Activated CD8-positive, alpha-beta memory T cell treated with anti-CD3 and anti-CD28 coated beads for 24 hours (primary cell): ENCODE results near the gene FBXL13.
"Not testable (repeated sequence)": the region's sequence is repeated elsewhere in the genome, so short reads cannot be mapped to it uniquely, and the experiment has no call there.

Experiments
- DNase-seq: peaks from one replicate; pipeline ENCODE4 v3.0.0-alpha.2; 2020

FBXL13 gene

DNA sequence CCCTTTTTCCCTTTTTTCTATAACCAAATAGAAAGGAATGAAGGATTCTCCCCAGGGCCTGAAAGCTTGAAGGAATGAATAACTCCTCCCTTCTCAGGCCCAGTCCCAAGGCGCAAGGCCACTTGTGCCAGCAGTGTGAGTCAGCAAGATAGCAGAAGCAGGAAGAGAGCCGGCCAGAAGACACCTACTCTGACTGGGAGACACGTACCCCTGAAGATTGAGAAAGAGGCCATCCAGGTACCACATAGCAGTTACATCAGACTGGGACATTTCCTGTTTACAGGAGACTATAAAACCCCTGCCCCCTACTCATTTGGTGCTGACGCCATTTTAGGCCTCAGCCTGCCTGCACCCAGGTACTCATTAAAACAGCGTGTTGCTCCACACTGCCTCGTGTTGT, 96.3 kb downstream of the FBXL13 start:
- DNase-seq, result no peak

DNA sequence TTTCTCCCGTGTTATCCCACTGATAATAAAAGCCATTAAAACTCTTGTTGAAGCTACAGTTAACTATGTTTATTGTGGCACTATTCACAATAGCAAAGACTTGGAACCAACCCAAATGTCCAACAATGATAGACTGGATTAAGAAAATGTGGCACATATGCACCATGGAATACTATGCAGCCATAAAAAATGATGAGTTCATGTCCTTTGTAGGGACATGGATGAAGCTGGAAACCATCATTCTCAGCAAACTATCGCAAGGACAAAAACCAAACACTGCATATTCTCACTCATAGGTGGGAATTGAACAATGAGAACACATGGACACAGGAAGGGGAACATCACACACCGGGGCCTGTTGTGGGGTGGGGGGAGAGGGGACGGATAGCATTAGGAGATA, 97.0 kb downstream of the FBXL13 start:
- DNase-seq, result not testable (repeated sequence)

DNA sequence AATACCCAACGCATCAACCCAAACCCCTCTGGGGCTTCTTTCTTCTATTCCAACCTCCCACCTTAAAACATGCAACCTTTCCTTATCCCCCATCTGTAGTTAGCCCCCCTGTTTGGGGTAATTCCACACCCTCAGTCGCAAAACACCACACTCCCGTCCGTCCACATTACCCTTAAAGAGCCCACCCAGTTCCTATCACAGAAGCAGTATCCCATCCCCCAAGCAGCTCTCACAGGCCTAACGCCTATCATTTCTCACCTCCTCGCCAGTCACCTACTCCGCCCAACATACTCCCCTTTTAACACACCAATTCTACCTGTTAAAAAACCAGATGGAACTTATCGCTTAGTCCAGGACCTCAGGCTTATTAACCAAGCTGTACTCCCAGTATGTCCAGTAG, 98.1 kb downstream of the FBXL13 start:
- no peak for DNase-seq

DNA sequence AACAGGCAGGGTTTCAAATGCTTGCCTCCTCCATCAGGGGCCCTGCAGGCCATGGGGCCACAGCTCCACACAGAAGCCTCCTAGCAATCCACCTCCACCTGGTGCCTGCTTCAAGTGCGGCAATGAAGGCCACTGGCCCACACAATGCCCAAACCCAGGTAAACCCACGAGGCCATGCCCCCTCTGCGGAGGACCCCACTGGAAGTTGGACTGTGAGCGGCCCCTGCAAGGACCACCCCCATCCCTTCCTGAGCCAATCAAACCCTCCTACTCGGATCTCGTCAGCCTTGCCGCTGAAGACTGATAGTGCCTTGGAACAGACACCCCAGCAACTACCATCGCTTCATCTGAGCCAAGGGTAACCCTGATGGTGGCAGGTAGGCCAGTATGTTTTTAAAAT, 98.7 kb downstream of the FBXL13 start:
- DNase-seq, result no peak

DNA sequence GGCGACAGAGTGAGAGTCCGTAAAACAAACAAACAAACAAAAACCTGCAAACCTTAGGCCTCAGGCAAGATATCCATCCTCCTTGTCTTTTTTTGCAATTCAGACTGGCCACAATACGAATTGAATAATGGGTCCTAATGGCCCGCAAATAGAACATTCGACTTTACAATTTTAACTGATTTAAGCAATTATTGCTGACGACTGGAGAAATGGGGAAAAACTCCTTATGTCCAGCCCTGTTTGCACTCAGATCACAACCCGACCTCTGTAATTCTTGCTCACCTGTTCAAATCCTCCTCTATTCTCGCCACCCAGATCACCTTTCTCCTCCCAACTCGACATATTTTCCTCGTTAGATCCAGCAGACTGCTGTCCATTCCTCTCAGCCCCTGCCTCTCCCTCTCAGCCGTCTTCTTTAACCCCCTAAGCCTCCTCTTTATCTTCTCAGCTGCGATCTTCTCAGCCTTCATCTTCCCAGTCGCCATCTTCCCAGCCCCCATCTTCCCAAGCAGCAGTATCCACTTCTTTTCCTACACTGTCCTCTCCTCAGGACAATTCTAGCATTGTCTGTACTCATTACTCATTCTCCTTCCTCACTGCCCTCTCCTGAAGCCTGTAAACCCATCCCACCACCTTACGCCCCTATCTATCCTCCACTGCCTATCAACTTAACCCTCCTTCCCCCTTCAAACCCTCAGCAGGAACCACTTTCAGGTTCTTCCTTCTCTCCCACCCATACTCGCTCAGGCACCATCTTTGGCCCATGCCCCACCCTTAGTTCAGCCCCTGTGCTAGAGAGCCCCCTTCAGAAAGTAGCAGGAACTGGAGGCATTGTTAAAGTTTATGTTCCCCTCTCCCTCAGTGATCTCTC, 100.0 kb downstream of the FBXL13 start:
- no peak for DNase-seq

DNA sequence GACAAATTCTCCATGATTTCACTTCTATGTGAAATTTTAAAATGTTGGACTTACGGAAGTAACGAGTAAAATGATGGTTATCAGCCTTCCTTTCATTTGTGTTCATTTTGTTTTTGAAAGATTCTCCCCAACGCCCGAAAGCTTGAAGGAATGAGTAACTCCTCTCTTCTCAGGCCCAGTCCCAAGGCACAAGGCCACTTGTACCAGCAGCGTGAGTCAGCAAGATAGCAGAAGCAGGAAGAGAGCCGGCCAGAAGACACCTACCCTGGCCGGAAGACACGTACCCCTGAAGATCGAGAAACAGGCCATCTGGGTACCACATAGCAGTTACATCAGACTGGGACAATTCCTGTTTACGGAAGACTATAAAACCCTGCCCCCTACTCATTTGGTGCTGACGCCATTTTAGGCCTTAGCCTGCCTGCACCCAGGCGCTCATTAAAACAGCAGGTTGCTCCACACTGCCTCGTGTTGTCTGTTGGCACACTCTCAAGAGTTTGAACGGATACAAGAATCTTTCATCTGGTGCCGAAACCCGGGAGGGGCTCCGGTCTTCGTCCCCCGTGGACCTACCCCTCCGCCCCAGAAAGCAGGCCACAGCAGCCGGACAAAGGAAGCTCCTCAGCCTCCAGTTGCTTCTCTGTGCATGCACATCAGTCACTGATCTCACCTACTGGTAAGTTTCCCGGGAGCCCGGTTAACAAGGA, 101.3 kb downstream of the FBXL13 start:
- no peak for DNase-seq

DNA sequence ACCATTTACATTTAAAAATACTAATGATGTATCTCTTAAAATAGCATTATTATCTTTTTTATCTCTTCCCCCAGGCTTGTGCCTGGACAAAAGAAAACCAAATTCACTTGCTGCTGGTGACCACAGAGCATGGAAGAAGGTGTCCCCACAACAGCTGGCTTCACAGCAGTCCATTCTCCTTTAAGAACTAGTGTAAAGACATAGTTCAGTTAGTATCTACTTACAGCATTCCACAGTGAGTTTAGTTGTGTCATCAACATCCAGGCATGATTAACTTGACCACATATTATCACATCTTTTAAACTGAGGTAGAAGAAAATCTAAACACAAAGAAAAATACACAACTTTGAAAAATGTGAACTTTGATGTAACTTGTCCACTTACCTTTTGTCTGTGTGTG, 106.8 kb downstream of the FBXL13 start:
- no peak for DNase-seq

DNA sequence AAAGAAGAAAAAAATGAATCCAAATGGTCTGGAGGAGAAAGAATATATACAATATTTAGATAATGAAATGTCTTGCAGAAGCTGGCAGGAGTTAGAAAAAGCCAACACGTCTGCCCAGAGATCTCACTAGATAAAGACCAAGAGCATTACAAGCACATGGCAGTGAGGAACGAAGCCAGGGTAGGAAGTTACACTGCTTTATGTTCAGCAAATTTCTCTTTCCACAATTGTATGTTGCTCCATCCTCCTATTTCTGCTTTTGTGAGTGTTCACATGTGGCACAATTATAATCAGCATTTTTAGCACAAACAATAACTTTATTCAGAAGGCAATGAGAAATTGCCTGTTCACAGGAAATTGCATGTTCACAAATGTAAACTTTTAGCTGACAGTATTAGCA, 108.1 kb downstream of the FBXL13 start:
- DNase-seq, result no peak

DNA sequence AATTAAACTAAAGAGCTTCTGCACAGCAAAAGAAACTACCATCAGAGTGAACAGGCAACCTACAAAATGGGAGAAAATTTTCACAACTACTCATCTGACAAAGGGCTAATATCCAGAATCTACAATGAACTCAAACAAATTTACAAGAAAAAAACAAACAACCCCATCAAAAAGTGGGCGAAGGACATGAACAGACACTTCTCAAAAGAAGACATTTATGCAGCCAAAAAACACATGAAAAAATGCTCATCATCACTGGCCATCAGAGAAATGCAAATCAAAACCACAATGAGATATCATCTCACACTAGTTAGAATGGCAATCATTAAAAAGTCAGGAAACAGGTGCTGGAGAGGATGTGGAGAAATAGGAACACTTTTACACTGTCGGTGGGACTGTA, 112.6 kb downstream of the FBXL13 start:
- DNase-seq, result not testable (repeated sequence)

DNA sequence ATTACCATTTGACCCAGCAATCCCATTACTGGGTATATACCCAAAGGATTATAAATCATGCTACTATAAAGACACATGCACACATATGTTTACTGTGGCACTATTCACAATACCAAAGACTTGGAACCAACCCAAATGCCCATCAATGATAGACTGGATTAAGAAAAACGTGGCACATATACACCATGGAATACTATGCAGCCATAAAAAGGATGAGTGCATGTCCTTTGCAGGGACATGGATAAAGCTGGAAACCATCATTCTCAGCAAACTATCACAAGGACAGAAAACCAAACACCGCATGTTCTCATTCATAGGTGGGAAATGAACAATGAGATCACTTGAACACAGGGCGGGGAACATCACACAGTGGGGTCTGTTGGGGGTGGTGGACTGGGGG, 116.6 kb downstream of the FBXL13 start:
- not testable (repeated sequence) for DNase-seq

DNA sequence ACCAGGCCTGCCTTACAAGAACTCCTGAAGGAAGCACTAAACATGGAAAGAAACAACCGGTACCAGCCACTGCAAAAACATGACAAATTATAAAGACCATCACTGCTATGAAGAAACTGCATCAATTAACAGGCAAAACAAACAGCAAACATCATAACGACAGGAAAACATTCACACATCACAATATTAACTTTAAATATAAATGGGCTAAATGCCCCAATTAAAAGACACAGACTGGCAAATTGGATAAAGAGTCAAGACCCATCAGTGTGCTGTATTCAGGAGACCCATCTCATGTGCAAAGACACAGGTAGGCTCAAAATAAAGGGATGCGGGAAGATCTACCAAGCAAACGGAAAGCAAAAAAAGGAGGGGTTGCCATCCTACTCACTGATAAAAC, 120.2 kb downstream of the FBXL13 start:
- not testable (repeated sequence) for DNase-seq

DNA sequence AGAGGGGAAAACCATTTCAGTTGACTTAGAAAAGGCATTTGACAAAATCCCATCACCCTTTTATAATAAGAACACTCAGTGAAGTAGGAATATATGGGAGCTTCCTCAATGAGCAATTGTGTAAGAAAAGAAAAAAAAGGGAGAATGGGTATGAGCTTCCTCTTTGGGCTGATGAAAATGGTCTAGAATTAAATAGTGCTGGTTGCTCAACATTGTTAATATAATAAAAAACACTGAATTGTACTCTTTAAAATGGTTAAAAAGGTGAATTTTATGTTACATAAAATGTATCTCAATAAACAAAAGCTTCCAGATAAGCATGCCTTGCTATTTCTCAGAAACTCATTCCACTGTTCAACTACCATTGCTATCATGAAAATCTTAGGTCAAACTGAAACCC, 121.2 kb downstream of the FBXL13 start:
- DNase-seq, result no peak

DNA sequence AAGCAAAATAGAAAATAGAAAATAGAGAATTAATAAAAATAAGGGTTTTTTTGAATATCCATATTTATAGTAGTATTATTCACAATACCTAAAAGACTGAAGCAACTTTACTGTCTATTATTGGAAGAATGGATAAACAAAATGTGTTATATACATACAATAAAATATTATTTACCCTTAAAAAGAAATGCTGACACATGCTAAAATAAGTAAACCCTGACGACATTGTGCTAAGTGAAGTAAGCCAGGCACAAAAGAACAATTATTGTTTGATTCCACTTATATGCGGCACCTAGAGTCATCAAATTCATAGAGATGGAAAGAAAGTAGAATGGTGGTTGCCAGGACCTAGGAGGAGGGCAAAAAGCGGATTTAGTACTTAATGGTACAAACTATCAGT, 122.8 kb downstream of the FBXL13 start:
- no peak for DNase-seq

DNA sequence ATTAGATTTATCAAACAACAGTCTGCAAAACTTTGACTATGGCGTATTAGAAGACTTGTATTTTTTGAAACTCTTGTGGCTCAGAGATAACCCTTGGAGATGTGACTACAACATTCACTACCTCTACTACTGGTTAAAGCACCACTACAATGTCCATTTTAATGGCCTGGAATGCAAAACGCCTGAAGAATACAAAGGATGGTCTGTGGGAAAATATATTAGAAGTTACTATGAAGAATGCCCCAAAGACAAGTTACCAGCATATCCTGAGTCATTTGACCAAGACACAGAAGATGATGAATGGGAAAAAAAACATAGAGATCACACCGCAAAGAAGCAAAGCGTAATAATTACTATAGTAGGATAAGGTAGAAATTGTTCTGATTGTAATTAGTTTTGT, 130.4 kb downstream of the FBXL13 start:
- DNase-seq, result no peak

DNA sequence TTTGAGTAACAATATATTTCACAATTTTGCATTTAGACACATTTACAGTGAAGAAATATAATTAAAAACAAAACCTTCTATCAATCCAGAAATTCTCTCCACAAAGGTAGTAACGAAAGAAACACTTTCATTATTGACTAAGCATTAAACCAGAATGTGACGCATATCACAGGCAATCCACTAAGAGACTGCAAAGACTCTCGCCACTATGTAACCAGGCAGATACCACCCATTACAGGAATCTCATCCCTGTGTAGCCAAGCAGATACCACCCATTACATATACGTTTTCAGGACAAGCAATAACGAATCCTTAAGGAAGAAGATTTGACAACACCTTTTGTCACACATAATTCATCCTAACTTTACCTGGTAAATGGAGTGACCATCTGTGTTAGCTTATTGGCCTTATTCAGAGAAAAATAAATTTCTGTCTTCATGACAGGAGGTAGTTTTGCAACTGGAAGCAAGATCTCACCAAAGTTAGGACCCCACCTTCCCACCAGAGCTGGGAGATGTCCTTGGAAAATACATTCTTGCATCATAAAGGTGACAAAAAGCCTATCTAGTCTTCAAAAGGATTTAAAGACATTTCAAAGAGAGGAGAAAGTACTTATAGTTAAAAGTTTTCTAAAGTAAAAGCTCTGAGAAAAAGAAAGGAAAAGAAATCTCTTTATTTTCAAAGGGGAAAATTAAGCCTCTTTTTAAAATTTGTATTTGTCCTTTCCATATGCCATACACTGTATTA, 131.0 kb downstream of the FBXL13 start:
- no peak for DNase-seq

DNA sequence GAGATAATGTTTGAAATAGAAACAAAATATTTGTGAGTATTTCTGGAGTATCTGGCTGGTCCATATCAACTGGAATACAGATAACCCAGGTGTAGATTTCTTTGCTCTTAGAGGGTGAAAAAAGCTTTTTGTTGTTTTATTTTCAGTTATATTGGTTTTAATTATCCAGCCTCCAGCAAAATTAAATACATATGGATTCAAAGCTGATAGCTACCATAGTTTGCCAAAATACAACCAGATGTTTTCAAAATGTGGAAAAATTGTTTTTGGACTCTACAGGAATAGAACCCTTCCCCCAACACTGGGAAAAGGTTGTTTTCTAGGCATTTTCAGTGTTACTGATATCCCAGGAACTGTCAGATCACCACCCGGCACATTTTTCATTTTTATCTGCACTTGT, 131.7 kb downstream of the FBXL13 start:
- DNase-seq, result no peak

DNA sequence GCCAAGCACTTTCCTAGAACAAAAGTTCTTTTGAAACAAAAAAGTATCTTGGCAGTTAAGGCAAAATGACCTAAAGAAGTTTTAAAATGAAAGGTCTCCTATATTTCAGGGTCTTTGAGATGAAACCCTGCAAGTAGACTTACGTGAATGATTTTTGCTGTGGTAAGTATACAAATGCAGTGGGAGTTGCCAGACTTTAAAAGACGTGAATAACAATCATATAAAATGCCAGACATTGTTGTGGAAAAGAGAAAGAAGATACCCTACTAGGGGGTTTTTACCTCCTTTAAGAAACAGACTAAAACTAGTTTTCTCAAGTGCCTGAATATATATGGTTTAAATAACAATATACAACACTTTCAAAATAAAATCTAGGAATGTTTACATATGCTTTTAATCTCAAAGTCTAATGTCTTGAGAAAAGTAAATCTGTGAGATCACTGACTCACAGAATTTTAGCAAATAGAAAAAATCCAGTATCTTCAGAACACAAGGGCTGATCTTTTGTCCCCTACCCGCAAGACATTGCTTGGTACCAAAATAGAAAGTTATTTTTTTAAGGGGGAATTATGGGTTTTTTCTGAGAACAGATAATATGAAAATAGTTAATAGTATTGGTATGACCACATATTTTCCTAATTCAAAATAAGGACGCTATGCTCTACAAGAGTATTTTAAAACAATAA, 132.3 kb downstream of the FBXL13 start:
- no peak for DNase-seq

DNA sequence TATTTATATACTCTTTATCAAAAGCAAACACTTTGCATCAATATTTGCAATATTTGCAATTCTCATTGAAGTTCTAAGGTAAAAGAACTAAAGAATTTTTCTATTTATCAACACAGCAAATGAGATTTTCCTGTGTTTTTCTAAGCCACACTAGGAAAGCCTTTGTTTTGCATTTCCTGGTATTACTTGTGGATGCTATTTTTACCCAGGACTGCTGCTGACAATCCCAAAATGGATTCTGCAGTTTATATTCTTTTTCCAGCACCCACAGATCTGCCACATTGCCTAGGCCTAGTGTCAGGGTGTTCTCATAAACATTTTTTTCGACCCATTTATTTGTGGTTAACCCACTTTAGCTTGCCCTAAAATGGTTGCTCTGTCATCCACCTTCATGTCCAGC, 135.9 kb downstream of the FBXL13 start:
- DNase-seq, result no peak

DNA sequence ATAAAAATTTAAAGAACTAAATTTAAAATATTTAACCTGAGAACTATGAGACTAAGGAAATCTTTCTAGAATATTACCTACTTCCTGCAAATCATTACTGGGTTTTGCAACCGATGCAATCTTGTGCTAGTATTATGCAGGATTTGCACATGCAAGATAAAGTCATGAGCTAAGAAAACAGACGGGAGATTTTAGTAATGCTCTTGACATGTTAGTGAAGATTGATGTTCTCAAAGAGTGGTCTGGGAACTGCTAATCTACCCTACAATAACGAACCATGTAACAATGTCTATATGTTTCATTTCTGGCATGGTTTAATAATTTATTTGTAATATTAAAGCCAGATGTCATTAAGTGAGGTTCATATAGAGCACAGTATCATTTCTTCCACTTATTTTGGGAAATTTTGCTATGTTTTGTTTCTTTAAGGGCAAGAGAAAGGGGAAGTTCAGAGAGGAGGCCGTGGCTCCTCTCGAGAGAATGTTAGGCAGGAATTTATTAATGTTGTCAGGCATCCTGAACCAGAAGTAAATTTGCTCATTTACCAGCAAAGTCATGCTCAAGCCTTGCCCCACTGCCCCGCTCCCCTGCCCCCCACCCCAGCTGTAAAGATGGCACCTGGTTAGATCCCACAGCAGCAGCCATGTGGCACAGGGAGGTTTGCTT, 139.0 kb downstream of the FBXL13 start:
- no peak for DNase-seq

DNA sequence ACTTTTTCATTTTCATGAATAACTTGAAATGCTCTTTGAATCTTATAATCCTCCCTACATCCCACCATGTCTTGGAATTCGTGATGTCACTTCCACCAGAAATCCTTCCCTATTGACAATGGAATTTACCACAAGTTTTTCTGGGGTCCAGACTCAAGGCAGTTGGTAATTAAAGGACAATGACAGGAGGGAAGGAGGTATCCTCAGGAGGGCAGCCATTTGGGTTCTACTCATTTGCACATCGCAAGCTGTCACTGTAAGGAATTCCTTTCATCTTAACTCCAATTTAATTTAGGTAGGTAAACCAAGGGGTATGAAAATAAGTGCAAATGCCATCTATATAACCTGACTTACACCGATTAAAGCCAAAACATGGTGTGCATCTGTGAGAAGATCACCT, 139.9 kb downstream of the FBXL13 start:
- DNase-seq, result no peak

DNA sequence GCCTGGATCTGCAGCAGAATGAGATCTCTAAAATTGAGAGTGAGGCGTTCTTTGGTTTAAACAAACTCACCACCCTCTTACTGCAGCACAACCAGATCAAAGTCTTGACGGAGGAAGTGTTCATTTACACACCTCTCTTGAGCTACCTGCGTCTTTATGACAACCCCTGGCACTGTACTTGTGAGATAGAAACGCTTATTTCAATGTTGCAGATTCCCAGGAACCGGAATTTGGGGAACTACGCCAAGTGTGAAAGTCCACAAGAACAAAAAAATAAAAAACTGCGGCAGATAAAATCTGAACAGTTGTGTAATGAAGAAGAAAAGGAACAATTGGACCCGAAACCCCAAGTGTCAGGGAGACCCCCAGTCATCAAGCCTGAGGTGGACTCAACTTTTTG, 140.4 kb downstream of the FBXL13 start:
- no peak for DNase-seq

DNA sequence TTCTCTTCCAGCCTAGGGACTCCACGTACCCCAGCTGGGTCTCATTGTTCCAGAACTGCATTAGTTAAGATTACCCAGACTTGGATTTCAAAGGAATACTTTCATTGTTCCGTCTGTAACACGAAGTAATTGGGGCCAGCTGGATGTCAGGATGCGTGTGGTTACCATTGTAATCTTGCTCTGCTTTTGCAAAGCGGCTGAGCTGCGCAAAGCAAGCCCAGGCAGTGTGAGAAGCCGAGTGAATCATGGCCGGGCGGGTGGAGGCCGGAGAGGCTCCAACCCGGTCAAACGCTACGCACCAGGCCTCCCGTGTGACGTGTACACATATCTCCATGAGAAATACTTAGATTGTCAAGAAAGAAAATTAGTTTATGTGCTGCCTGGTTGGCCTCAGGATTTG, 140.8 kb downstream of the FBXL13 start:
- DNase-seq, result no peak

DNA sequence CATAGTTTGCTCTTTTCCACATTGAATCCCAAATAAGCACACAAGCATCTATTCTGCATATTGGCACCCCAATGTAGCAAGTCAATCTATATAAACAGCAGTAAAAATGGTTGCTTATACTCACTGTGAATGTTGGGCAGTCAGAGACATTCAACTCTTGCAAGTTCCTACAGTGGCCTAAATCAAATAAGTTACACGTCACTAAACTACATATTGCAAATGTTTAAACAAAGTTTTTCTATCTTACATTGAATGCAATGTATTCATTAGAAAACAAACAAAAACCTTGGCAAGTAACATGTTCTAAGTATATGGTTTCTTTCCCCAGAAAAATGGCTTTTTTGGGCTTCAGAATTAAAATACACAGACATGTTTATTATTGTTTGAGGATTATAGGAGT, 142.8 kb downstream of the FBXL13 start:
- DNase-seq, result no peak
